ENCODE measurements around the gene MARS1. TPM values are rescaled to one million over a fixed set of nuclear protein-coding genes. Genes with fewer than 3 reads are reported as not detected.

The MARS1 gene
- total RNA-seq, 2 donors from 2014 or later: 36.9 to 41.0 TPM

GRCh38 chr12:57541717-57542116 is 53.8 kb downstream of the MARS1 start:
- no peak for DNase-seq (ENCODE audit: low spot score)
- Histone ChIP-seq H3K9me3 (no peaks in the 10 kb centered on the region), H3K27me3 (no peaks in the 10 kb centered on the region), H3K27ac (no peak overlapping the region), H3K36me3 (peaks cover 37% of the 10 kb centered on the region), H3K4me1 (peaks cover 0 to 25% of the 10 kb centered on the region in 2 donors), H3K4me3 (no peak overlapping the region)
- no peak for TF ChIP-seq CTCF (IDR thresholded peaks at IDR 0.05)

- peaks cover 30% of the 10 kb centered on the region for H3K36me3 ChIP-seq
- H3K9me3 ChIP-seq: no peaks in the 10 kb centered on the region
- H3K27me3 ChIP-seq: no peaks in the 10 kb centered on the region
- H3K27ac ChIP-seq: peak overlapping the region; percentile 42 to 44
- peaks cover 0 to 29% of the 10 kb centered on the region in 2 donors for H3K4me1 ChIP-seq
- TF ChIP-seq CTCF (IDR thresholded peaks at IDR 0.05): no peak
- no peak for DNase-seq (ENCODE audit: low spot score)
- no peak overlapping the region for H3K4me3 ChIP-seq
These were observed 55.7 kb downstream of the MARS1 start for GRCh38 chr12:57543581-57543980.

- Histone ChIP-seq H3K36me3 (peaks cover 10% of the 10 kb centered on the region), H3K4me1 (peaks cover 0 to 40% of the 10 kb centered on the region in 2 donors), H3K27ac (peak overlapping the region; percentile 89 to 97), H3K4me3 (peak overlapping the region; percentile 98 to 100), H3K27me3 (peaks cover 3 to 16% of the 10 kb centered on the region in 2 donors), H3K9me3 (no peaks in the 10 kb centered on the region)
- DNase-seq (ENCODE audit: low spot score): no peak
- TF ChIP-seq CTCF (IDR thresholded peaks at IDR 0.05): no peak
These were observed 58.1 kb downstream of the MARS1 start for GRCh38 chr12:57545809-57546437.

- Histone ChIP-seq H3K27me3 (peaks cover 3 to 17% of the 10 kb centered on the region in 2 donors), H3K4me3 (peak within 1 kb of the TSS; percentile 98 to 100), H3K27ac (peak within 1 kb of the TSS; percentile 89 to 97), H3K4me1 (peaks cover 0 to 40% of the 10 kb centered on the region in 2 donors), H3K36me3 (peaks cover 4% of the 10 kb centered on the region), H3K9me3 (no peaks in the 10 kb centered on the region)
- DNase-seq (ENCODE audit: low spot score): peak; percentile 98
- TF ChIP-seq CTCF (IDR thresholded peaks at IDR 0.05): peak in 1 of 2 donors; percentile 16
These were observed 58.8 kb downstream of the MARS1 start, which contains the start of gene DCTN2 for GRCh38 chr12:57546438-57547287. Gene DCTN2 (minus strand): TSS chr12:57547192. CDS start chr12:57547063, 129 bp downstream.

GRCh38 chr12:57547288-57548012 is 59.6 kb downstream of the MARS1 start:
- TF ChIP-seq CTCF (IDR thresholded peaks at IDR 0.05): no peak
- Histone ChIP-seq H3K36me3 (no peaks in the 10 kb centered on the region), H3K4me1 (peaks cover 0 to 40% of the 10 kb centered on the region in 2 donors), H3K4me3 (peak overlapping the region; percentile 98 to 100), H3K27me3 (peaks cover 3 to 17% of the 10 kb centered on the region in 2 donors), H3K27ac (peak overlapping the region; percentile 89 to 97), H3K9me3 (no peaks in the 10 kb centered on the region)
- DNase-seq (ENCODE audit: low spot score): no peak

Data from right atrium auricular region (tissue), 2 donors.